NCI-H2227 (cell line): ENCODE data around the gene TM2D1.
"Not testable (repeated sequence)": the region's sequence is repeated elsewhere in the genome, so short reads cannot be mapped to it uniquely, and the experiment has no call there.

Source experiments
- DNase-seq: peaks from one replicate; lab custom pipeline; 2025; ENCODE audit not compliant: unreplicated experiment; lab: John Stamatoyannopoulos, UW

TM2D1 gene

GRCh38 chr1:61724813-61725694 is at the start of gene TM2D1:
Gene TM2D1, minus strand, starts transcription at chr1:61725141. Its CDS starts 21 bp downstream, at chr1:61725120.
- DNase-seq = peak; percentile 96

- no peak for DNase-seq
These were observed 45.2 kb upstream of the TM2D1 start for GRCh38 chr1:61770131-61770530.

DNA sequence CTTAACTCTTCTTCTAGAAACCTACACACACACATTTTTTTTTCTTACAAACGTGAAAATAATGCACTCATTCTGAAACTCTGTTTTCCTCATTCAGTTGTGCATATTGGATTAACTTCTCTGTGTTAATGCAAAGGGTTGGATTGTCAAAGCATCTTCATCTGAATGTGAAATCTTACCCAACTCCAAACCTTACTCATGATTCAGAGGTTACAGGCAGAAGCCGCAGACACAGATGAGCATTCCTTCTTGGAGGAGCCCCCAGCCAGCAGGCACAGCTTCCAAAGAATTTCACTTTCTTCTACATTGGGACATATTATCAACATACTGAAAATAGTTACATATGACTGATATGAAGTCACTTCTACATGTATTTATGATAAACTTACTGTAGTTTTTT is 33.0 kb upstream of the TM2D1 start:
- DNase-seq = no peak

- no peak for DNase-seq
These were observed 31.8 kb upstream of the TM2D1 start for GRCh38 chr1:61756773-61757172.

- no peak for DNase-seq
These were observed 29.6 kb upstream of the TM2D1 start for GRCh38 chr1:61754545-61754944.

DNA sequence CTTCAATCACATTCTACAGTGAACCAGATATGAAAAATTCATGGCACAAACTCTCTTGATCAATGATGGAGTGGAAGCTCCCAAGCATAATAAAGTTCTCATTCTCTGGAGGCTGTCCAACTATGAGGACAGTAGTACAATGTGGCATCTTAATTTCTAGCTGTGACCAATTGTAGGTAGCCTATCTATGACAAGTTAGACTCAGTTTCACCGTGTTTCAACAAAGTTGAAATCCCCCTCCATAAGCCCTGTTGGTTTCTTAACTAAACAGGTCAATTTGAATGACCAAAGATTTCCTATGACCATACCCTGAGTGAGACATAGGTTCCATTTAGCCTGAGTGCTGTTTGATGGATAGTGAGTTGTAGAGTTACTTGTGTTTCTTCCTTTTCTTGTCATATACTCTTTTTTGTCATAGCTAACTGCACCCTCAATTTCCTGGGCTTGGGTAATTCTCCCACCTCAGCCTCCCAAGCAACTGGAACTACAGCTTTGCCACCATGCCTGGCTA is 29.1 kb upstream of the TM2D1 start:
- no peak for DNase-seq

DNA sequence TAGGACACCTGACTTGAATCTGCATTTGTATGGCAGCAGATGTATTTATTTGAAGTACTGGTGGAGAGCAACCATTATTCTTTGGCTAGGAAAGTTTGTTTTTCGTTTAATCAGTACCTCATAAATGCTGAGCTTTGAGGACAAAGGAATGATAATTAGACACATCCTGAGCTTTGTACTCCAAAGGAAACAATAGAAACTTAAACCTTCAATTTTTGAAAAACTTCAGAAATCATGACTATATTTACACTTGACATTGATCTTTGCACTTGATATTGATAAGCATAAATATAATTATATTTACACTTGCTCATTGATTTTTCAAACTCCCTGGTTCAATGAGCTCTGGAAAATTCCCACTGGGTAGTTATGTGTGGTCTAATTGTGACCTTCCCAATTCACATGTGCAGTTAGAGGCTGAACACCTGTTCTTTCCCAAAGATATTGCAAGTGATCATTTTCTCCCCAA is 28.0 kb upstream of the TM2D1 start:
- DNase-seq = no peak

DNA sequence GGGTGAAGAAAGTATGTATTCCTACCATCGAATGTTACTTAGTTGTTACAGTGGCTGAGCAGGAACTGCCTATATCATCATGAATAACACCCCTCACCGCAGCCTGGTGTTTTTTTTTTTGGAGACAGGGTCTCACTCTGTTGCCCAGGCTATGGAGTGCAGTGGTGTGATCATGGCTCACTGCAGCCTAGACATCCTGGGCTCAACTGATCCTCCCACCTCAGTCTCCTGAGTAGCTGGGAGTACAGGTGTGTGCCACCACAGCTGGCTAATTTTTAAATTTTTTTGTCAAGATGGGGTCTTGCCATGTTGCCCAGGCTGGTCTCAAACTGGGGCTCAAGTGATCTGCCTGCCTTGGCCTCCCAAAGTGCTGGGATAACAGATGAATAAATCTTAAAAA is 24.6 kb upstream of the TM2D1 start:
- DNase-seq = no peak

- peak; percentile 18 for DNase-seq
These were observed 23.6 kb upstream of the TM2D1 start for GRCh38 chr1:61748566-61748965.

GRCh38 chr1:61746813-61747212 is 21.9 kb upstream of the TM2D1 start:
- DNase-seq = no peak

DNA sequence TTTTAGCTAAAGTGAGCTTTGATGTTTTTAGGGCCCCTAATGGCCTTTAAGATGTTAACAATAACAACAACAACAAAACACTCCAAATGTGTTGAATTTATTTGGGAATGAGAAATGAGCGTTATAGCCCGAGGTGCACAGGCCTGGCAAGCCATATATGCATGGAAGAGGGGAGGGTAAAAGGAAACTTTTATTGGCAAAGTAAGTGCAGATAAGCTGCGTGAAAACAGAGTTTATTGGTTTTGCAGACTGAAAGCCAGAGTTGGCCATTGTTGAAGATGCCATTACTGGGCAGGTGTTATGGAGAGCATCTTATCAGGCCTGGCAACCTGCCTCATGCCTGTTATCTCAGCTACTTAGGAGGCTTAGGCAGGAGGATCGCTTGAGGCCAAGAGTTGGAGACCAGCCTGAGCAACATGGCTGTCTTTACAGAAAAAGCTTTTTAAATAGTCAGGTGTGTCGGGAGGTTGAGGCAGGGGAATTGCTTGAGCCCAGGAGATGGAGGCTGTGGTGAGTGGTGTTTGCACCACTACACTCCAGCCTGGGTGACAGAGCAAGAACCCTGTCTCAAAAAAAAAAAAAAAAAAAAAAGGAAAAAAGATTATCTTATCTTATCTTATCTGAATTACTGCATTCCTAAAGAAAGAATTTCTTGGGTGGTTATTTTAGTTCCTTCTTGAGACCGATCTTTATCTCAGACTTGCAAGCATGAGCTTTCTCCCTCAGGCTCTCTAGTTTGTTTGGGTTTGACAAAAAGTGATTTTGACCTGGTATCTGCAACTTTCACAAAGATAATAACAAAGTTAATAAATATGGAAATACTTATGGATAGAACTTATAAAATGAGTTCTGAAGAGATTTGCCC is 19.0 kb upstream of the TM2D1 start:
- no peak for DNase-seq

DNA sequence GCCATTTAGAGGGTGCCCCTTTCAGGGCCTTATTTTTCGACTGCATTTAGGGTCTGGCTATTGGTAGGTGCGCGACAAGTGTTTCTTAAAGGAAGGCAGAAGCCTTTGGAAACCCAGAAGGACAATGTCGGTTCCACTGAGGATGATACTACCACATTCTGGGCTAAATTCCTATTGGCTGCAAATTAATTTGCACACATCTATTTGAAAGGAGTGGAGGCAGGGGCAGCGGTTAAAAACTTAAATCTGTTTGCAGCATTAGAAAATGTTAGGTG is 18.4 kb upstream of the TM2D1 start:
- no peak for DNase-seq

GRCh38 chr1:61742620-61743430 is 17.9 kb upstream of the TM2D1 start:
- peak; percentile 76 for DNase-seq

DNA sequence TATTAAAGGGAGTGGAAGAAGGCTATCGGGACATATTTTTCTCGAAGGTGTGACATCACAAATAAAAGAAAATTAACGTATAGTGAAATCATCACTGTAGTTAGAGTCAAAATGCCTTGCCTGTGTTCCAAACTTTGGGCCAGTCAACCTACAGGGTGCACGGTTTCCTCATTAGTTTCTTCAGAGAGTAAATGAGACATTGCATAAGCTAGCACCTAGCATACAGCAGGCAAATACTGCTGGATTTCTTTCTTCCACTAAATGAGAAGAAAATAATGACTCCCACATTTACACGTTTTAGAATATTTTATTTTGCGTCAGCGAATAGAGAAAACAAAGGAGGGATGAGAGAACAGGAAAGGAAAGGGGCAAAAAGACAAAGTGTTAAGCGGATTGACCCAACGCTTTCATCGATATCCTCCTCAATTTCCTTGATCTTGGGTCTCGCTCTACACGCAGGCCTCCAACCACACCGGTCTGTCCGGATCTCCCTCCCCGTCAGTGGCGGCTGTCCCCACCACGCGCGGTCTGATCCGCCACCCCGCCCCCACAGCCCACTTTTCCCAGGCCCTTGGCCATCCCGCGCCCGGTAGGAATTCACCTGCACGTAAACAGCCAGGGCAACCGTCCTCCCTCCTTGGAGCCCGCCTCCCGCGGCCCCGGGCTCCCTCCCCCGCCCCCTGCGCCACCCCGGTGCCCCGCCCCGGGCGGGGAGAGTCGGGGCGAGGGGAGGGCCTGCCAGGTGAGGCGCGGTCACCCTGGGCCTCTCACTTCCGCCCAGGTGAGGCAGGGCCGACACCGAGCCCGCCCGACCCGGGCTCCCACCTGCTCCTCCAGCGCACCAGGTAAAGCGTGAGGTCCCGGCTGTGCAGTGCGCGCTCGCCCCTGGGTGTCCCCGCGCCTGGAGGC is 17.0 kb upstream of the TM2D1 start, which contains the start of gene PATJ:
Gene PATJ, plus strand, starts transcription at position 770 of the 909 bp plus-strand sequence. CDS start 20,413 bp downstream, outside the sequence.
- DNase-seq = peak; percentile 69

DNA sequence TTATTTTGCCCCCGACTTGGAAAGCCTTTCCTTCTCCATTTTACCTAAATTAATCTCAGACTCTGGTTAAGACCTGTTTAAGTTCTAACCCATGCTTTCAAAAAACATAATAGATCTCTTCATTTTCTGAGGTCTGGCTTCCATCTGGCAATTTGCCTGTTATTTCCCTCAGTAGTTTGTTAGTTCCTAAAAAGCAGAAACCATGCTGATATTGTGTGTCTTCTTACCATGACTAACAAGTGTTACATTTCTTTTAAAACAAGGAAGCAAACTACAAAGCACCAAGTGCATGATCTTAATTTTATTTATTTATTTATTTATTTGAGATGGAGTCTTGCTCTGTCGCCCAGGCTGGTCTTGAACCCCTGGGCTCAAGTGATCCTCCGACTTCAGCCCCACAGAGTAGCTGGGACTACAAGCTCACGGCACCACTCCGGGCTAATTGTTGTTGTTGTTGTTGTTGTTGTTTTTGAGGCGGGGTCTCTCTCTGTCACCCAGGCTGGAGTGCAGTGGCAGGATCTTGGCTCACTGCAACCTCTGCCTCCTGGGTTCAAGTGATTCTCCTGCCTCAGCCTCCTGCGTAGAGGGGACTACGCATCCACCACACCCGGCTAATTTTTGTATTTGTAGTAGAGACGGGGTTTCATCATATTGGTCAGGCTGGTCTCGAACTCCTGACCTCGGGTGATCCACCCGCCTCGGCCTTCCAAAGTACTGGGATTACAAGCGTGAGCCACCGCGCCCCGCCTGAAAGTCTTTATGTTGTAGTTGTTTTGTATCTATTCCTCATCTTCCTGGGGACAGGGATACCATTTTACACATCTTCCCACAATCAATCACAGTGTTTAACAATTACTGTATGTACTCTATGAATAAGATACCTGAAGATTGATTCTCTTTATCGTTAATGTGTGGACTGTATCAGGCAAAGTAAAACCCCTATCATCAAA is 16.1 kb upstream of the TM2D1 start:
- DNase-seq = no peak

DNA sequence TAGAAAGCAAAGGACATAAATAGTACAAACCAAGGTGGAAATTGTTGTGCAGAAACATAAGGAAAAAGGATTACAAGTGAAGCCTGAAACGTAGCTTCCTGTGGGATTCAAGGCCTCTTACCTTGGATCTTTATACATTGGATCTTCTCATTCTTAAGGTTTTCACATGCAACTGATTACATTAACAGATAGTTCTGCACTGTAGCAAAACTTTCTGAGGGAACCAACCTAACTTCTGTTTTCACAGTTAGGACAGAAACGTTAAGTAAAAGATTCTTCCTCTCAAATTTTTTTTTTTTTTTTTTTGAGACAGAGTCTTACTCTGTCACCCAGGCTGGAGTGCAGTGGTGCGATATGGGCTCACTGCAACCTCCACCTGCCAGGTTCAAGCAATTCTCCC is 7.8 kb upstream of the TM2D1 start:
- DNase-seq = no peak

GRCh38 chr1:61730679-61731078 is 5.7 kb upstream of the TM2D1 start:
- DNase-seq = not testable (repeated sequence)

DNA sequence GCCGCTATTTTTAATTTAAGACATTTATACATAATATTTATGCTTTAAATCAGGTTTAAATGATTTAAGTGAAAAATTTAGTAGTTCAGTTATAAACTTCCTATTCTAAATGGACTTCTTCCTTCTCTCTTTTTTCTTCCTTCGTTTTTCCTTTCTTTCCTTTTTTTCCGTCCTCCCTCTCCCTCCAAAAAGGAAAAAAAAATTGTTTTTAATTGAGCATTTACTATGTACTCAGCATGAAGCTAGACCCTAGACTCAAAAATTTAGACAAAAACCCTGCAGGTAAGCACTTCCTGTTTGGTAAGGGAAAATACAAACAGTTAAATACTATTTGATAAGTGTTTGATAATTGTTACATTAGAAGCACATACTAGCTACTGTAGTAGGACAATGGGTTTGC is 2.6 kb upstream of the TM2D1 start:
- no peak for DNase-seq

- no peak for DNase-seq
These were observed 482 bp downstream of the TM2D1 start for GRCh38 chr1:61724506-61724812.
